Neural crest cell (in vitro differentiated cells): ENCODE measurements around the gene MMP13. TPM values are rescaled to one million over a fixed set of nuclear protein-coding genes. Genes with fewer than 3 reads are reported as not detected.

ENCODE experiments used
- DNase-seq: peaks from one replicate; pipeline ENCODE4 v3.0.0; 2021; ENCODE audit warnings: low read depth, mixed read lengths, low spot score
- H3K27ac Mint-ChIP-seq: one replicate; pipeline ENCODE4 v1.8.0; 2021; ENCODE audit warnings: mild to moderate bottlenecking, mixed read lengths; ENCODE audit not compliant: unreplicated experiment
- H3K27me3 Mint-ChIP-seq: 2 replicates; pipeline ENCODE4 v1.8.0; 2021; ENCODE audit warnings: low read depth, mild to moderate bottlenecking, mixed read lengths
- H3K36me3 Mint-ChIP-seq: 2 replicates; pipeline ENCODE4 v1.8.0; 2021; ENCODE audit warnings: low read depth, mild to moderate bottlenecking, mixed read lengths
- H3K4me1 Mint-ChIP-seq: 2 replicates; pipeline ENCODE4 v1.8.0; 2021; ENCODE audit warnings: mixed read lengths
- H3K4me3 Mint-ChIP-seq: one replicate; pipeline ENCODE4 v1.8.0; 2021; ENCODE audit warnings: mild to moderate bottlenecking, mixed read lengths
- H3K9me3 Mint-ChIP-seq: 2 replicates; pipeline ENCODE4 v1.8.0; 2021; ENCODE audit warnings: mixed read lengths
- total RNA-seq: library from RNA; stranded (reverse); gene quantifications from 2 replicates; pipeline ENCODE4 v1.2.1, GENCODE V29; 2021
- TF ChIP-seq, protein P1 (sequence below): fragments of 200-600 bp; sonication (generic); conservative IDR thresholded peaks from 2 replicates; pipeline ENCODE4 v1.5.0; 2021; ENCODE audit warnings: antibody characterized with exemption, mild to moderate bottlenecking

MMP13 gene
- total RNA-seq, 1 donor from 2014 or later, result not detected

DNA sequence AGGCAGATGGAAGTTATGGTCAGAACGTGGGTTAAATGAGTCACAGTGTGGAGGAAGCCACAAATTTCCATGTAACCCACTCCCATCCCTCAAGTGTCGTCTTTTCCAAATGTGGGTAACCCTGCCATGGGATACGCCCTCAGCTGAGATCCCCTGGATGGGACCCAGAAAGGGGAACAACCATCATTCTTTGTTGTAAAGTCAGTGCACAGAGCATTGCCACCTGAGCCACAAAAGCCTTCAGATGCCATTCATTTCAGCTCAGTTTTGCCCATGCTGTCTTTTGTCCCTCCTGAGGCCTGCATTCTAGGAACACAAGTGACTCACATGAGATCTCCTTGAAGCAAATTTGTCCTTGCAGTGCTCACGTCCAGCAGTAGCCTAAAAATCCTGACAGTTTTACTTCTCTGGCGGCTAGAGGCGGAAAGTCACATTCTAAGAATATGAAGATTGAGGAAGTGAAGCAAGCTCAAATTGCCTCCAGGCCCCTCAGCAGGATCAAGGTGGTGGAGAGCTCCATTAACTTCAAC is 30.6 kb downstream of the MMP13 start:
- TF ChIP-seq, protein P1, sequence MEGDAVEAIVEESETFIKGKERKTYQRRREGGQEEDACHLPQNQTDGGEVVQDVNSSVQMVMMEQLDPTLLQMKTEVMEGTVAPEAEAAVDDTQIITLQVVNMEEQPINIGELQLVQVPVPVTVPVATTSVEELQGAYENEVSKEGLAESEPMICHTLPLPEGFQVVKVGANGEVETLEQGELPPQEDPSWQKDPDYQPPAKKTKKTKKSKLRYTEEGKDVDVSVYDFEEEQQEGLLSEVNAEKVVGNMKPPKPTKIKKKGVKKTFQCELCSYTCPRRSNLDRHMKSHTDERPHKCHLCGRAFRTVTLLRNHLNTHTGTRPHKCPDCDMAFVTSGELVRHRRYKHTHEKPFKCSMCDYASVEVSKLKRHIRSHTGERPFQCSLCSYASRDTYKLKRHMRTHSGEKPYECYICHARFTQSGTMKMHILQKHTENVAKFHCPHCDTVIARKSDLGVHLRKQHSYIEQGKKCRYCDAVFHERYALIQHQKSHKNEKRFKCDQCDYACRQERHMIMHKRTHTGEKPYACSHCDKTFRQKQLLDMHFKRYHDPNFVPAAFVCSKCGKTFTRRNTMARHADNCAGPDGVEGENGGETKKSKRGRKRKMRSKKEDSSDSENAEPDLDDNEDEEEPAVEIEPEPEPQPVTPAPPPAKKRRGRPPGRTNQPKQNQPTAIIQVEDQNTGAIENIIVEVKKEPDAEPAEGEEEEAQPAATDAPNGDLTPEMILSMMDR, result no peak
- no peak overlapping the region for H3K27ac Mint-ChIP-seq
- DNase-seq, result no peak
- no peak overlapping the region for H3K4me3 Mint-ChIP-seq
- H3K9me3 Mint-ChIP-seq, result no peaks in the 10 kb centered on the region
- H3K27me3 Mint-ChIP-seq, result no peaks in the 10 kb centered on the region
- no peaks in the 10 kb centered on the region for H3K4me1 Mint-ChIP-seq
- H3K36me3 Mint-ChIP-seq, result no peaks in the 10 kb centered on the region

DNA sequence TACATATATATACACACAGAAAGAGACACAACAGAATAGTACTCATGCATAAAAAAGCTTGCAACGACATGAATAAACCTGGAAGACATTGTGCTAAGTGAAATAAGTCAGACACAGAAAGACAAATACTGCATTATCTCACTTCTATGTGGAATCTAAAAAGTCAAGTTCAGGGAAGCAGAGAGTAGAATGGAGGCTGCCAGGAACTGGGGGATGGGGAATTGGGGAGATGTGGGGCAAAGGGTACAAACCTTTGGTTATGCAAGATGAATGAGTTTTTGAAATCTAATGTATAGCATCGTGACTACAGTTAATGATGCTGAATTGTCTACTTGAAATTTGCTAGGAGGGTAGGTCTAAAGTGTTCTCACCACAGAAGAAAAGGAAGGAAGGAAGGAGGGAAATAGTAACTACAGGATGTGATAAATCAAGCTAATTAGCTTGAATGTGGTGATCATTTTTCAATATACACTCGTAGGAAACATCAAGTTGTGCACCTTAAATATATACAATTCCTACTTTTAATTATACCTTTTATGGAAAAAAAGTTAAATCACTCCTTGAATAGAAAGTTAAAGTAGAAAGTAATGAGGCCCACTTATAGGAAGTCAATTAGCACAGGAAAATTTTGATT is 33.8 kb downstream of the MMP13 start:
- TF ChIP-seq, protein P1, result no peak
- no peaks in the 10 kb centered on the region for H3K36me3 Mint-ChIP-seq
- no peaks in the 10 kb centered on the region for H3K4me1 Mint-ChIP-seq
- H3K9me3 Mint-ChIP-seq, result no peaks in the 10 kb centered on the region
- no peaks in the 10 kb centered on the region for H3K27me3 Mint-ChIP-seq
- H3K27ac Mint-ChIP-seq, result no peak overlapping the region
- no peak overlapping the region for H3K4me3 Mint-ChIP-seq
- no peak for DNase-seq

DNA sequence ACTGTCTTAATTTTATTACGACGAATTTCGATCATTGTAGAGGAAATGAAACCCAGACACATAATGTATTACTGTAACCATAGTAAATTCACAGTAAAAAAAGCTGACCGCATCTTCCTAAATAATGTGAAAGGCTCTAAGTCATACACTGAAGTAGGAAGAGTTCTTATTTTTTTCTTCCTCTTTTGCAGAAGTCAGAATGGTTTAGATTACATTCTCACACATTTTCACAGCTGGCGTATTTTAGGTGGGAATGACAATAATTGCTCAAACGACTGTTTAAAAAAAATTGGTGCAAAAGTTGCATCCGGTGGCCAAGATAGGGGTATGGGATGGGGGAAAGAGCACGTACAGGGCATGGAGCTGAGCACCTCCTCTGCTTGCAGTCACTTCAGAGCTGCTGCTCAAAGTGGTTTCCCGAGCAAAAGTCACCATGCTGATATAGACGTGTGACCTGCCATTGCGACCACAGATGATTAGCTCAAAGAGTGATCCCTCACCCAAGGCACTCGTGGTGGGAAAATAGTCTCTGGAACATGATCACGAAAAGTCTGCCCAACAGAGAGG is 35.3 kb downstream of the MMP13 start:
- Mint-ChIP-seq H3K27ac (no peak overlapping the region), H3K27me3 (no peaks in the 10 kb centered on the region), H3K4me1 (no peaks in the 10 kb centered on the region), H3K36me3 (no peaks in the 10 kb centered on the region), H3K9me3 (no peaks in the 10 kb centered on the region), H3K4me3 (no peak overlapping the region)
- no peak for DNase-seq
- TF ChIP-seq, protein P1, result no peak

DNA sequence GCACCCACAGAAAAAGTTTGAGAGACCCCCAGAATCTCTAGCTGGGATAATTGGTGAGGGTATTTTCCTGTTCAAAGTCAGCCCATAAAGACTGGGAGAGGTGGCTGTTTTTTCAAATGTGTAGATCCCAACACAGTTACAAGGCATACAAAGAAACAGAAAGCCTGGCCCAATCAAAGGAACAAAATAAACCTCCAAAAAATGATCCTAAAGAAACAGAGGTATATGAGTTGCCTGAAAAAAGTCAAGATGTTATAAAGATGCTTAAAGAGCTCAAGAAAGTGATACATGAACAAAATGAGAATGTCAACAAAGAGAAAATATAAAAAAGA is 40.5 kb downstream of the MMP13 start:
- Mint-ChIP-seq H3K4me1 (no peaks in the 10 kb centered on the region), H3K27me3 (no peaks in the 10 kb centered on the region), H3K36me3 (no peaks in the 10 kb centered on the region), H3K4me3 (no peak overlapping the region), H3K9me3 (no peaks in the 10 kb centered on the region), H3K27ac (no peak overlapping the region)
- no peak for DNase-seq
- TF ChIP-seq, protein P1, result no peak

DNA sequence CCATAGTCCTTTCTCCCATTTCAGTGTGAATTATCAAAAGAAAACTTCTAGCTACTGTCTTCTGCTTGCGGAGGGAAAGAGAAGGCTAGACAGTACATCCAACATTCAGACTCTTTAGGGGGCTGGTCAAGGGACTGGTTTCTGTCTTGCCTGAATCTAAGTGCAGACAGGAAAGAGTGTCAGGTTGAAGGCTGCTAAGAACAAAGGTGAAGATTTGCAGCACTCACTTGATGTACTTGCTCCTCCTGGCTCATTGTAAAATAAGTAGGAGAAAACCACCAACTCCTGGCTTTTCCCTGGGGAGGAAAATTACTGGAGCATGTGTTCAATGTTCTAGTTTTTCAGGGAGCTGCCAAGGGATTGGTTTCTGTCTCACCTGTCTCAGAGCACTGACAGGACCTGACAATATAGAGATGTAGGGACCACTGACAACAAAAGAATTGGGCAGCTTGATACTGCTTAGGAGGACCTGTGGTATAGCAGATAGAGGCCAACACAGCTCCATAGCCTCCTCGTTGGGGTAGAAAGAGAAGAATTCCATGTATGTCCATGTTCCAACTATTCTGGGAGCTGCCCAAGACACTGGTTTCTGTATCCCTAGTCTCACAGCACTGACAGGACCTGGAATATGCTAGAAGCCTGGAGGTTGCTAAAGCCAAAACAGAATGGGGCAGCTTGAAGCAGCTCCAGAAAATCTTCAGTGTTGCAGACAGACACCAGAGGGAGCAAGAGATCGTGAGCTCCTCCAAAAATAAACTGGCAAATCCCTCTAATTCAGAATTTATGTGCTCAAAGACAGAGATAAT is 41.1 kb downstream of the MMP13 start:
- TF ChIP-seq, protein P1, result peak; percentile 68
- Mint-ChIP-seq H3K4me1 (no peaks in the 10 kb centered on the region), H3K36me3 (no peaks in the 10 kb centered on the region), H3K27ac (no peak overlapping the region), H3K4me3 (no peak overlapping the region), H3K27me3 (no peaks in the 10 kb centered on the region), H3K9me3 (peaks cover 2% of the 10 kb centered on the region)
- no peak for DNase-seq
